ENCODE measurements around the gene ROM1.
A peak's percentile ranks its signal among the peaks of the same experiment; 100 is the strongest.

The ROM1 gene

DNA sequence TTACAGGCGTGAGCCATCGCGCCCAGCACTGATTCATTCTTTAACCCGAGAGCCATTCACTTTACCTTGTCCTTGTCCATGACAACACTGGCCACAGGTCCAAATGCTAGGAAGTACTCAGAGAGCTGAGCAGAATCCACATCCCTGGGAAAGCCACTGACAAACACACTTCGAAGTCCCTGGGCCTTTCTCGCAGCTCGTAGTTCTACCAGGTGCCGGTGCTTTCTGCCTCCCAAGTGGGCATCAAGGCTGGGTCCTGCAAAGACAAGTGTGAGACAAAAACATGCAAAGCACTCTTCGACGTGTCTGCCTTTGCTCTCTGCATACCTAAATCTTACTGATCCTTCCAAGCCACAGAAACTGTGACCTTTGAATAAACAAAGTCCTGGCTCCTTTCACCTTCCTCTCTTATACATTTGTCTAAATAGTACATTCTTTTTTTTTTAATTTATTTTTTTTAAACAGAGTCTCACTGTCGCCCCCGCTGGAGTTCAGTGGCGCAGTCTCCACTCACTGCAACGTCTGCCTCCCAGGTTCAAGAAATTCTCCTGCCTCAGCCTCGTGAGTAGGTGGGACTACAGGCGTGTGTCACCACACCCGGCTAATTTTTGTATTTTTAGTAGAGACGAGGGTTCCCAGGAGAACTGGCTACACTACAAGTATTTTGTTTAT is 24.0 kb upstream of the ROM1 start:
- no peak for DNase-seq

DNA sequence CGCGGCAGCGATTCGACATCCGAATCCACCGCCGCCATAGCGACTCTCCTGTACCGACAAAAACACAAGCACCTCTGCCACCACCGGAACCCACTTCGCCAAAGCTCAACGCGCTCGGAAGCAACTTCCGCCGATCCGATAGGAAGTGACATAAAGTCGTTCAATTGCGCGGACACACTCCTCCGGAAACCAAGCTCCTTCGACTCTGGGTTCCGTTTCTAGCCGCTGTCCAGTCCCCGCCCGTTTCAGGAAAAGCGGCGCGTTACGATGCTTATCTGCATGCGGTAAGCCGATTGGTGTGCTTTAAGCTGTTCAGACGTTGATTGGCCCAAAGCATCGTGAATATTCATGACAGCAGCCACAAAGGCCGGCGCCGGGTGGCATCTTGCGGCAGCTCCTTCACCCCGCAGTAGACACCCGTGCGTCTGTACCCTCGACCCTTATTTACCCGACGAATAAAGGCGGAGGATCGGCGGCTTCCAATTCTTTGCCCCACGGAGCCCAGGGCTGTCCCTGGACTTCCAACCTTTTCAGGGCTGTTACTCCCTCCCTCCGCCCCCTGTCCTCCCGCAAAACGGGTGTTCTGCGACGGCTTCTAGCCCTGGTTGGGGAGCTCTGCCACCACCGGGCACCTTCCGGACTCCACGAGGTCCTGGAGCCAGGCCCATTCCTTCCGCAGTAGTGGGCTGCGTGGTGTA is 21.5 kb upstream of the ROM1 start, which contains the start of gene TUT1:
Gene TUT1 (minus strand): TSS at position 76 of the 698 bp plus-strand sequence. CDS start 38 bp downstream, at position 38.
- peak; percentile 86 to 93 (median 90) for DNase-seq

DNA sequence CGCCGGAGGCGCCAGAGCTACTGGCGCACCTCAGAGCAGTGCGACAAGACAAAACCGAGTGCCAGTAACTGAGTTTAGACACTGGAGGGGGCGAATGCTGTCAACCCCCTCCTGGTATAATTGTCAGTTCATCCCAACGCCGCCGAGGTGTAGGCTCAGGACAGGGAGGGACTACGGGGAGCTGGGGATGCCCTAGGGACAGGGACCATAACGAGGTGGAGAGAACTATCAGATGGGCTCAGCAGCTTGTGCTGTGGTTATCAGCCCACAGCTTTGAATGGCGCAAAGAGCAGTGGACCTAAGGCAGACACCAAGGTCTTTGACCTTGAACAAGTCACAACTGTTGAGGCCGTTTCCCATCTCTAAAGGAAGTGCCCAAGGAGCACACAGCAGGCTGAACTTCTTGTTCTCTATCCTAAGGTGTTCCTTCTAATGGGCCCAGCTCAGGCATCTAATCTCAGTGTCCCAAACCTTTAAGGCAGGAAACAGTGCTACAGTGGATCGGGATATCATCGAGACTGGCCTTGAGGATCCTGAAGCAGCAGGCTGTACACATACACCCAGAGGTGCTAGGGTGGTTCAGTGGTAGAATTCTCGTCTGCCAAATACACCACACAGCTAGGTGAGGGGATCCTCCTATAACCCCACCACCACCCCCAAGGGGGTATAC is 20.8 kb upstream of the ROM1 start:
- no peak for DNase-seq

DNA sequence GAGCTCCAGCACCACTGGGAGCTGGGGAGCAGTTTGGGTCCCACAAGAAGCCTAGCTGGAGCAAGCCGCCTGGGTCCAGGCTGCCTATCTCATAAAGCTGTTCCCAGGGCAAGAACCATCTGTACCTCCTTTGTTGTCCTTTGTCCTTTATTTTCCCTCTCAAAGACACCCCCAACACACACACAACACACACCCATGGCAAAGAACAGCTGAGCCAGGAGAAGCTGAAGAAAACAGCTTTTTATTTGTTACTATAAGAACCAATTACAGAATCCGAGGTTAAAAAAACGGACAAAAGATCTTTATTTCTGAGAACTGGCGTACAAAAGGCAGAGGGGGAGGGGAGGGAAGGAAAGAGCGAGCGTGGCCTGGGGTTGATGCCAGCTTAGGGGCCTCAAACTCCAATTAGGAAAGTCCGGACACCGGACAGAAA is 20.1 kb upstream of the ROM1 start:
- DNase-seq: no peak

DNA sequence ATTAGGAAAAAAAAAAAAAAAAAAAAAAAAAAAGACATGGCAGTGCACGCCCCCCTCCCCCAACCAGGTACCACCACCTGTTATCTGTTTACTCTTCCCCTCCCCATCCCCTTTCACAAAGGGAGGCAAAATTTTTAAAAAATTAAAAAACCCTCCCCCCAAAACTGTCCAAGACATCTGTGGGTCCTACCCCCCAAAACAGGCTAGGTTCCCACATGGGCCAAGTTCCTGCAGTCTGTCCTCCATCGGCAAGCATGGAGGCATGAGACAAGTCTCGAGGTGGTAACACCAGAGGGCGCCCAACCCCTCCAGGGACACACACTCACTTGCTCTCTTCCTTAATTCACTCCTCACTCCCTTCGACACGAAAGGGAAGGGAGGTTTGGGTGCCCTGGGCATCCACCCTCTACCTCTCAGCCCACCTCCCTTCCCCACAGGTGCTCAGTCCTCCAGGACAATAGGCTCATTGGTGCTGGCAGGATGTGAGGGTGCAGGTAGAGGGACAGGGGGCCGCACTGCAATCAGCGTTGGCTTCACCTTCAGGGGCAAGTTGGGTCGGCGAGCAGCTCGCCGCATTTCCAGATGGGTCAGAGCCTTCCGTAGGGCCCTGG is 19.5 kb upstream of the ROM1 start:
- peak in 3 of 4 experiments; percentile 38 to 64 (median 41) for DNase-seq

DNA sequence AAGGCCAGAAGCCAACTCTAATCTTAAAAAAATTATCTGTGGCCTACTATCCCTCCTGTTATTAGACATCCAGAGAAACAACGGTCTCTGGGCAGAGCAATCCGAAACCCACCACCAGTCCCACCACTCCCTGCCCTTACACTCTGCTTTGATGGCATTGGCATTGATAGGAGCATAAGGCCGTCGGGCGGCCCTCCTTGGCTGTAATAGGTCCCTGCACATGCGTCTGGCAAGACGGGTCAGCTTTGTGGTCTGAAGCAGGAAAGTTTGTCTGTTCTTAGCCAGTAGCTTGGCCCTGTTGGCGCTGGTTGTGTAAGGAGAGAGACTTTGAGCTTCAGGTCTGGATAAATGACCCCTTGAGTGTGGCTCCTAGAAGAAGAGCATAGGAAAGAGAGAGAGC is 17.9 kb upstream of the ROM1 start:
- DNase-seq: no peak

DNA sequence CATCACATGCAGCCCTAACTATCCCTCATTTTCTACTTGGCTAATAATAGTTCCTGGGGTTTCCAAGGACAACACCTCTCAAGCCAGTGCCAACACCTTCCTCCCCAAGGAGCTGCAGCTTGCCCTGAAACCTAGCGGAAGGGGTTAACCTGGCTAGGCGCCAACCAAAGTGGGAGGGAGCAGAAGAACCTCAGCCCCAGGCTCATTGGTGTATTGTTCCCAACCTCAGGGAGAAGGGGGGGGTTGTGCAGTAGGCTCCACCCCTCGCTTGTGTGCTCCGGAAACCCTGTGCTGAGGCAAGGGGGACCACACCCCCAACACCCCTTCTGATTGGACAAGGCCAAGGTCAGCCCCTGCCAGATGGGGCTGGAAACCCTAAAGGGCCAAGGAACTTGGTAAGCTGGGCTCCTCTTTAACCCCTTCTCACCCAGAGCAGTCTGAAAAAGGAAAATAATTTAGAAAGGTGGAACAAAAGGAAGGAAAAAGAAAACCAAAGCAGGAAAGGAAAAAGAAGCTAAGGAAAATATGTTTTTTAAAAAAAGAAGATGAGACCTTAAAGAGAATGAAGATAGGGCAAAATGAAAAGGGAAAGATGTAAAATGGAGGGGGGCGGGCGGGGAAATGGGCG is 13.9 kb upstream of the ROM1 start:
- peak; percentile 66 to 95 (median 86) for DNase-seq

DNA sequence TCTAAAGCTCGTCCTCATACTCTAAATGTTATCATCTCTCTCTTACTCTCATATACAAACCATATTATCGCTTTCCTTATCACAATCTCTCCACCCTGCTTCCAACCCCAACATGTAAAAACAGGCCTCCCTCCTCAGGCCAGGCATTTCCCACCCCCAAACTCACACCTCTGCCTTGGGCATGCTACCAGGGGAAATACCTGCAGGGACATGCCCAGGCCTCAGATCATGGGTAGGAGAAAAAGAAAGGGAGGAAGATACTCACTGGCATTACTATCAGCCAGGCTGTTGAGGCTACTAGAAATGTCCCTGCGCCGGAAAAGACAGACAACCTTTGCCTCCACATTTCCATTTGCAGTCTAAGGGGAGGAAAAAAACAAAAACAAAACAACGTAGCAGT is 13.2 kb upstream of the ROM1 start:
- no peak for DNase-seq

DNA sequence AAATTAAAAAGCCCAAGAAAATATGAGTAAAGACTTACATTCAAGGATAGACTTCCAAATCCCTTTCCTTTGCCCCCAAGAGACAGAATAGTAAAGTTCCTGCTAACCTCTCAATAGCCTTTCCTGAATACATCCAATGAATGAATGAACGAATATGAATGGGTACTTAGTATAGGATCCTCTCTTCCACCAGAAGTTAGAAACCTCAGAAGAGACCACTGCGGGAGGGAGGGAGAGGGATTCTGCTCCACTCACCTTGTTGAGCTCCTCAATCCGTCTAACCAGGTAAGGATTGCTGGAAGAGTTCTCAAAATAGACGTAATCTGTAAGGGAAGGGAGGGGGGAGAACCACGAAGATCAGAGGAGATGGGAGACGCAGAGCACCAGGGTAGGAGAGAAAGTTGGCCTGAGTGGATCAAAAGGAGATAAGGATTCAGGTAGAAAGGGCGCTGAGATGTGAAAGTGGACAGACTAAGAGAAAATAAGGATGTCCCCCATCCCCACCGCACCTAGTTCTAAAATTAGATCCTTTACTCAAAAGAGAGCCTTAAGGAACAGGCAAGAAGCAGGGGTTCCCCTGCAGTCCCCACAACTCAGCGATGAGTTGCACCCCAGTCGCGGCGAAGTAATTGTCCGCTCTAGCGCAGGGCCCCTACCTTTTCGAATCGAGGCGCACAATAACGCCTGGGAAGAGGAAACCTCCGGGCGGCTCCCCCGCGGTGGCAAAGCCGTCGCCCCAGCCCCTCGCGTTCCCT is 12.5 kb upstream of the ROM1 start:
- peak in 1 of 4 experiments; percentile 50 for DNase-seq

DNA sequence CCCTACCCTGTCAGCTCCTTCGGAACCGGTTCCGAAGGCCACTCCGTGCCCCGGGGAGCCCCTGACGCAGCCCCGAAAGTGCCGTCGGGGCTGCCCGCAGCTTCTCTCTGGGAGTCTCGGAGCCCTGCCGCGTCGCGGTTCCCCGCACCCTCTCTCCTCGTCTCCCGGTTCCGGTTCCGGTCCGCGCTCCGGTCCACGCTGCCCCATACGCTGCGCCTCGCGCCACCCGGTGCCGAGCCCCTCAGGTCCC is 12.0 kb upstream of the ROM1 start:
- peak in 3 of 4 experiments; percentile 30 to 52 (median 31) for DNase-seq

DNA sequence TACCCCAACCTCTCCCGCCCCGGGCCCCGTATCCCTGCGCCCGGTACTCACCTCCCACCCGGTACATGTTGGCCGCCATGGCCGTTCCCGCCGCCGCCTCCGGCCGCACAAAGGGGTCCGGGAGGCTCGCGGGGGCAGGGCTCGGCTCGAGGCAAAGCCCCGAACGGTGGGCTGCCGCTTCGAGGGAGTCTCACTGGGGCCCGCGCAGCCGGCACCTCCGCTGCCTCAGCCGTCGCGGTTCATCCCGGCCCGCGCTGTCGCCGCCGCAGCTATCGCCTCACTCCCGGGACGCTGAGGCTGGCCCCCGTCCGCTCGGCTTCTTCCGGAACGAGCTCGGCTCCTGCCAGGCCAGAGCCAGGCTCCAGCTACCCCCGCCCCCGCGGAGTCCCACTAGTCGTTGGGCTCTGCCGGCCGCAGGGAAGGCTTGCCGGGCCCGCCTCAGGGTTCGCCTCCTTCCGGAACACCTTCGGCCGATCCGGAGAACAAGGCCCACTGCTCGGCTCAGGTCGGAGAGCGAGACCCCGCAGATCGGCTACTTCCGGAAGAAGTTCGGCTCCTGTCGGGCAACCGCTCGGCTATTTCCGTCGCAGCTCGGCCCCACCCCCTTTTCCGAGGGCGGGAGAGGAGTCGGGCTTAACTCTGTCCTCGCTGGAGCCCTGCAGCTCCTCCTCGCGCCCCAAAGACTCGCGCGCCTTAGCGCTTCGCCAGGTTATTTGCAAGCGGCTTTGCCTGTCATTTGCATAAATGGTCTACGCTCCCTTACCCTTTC is 11.5 kb upstream of the ROM1 start, which contains the start of gene MTA2:
Gene MTA2 (minus strand): TSS at position 494 of the 769 bp plus-strand sequence. CDS start 415 bp downstream, at position 79.
- DNase-seq: peak; percentile 97 to 99 (median 99)

DNA sequence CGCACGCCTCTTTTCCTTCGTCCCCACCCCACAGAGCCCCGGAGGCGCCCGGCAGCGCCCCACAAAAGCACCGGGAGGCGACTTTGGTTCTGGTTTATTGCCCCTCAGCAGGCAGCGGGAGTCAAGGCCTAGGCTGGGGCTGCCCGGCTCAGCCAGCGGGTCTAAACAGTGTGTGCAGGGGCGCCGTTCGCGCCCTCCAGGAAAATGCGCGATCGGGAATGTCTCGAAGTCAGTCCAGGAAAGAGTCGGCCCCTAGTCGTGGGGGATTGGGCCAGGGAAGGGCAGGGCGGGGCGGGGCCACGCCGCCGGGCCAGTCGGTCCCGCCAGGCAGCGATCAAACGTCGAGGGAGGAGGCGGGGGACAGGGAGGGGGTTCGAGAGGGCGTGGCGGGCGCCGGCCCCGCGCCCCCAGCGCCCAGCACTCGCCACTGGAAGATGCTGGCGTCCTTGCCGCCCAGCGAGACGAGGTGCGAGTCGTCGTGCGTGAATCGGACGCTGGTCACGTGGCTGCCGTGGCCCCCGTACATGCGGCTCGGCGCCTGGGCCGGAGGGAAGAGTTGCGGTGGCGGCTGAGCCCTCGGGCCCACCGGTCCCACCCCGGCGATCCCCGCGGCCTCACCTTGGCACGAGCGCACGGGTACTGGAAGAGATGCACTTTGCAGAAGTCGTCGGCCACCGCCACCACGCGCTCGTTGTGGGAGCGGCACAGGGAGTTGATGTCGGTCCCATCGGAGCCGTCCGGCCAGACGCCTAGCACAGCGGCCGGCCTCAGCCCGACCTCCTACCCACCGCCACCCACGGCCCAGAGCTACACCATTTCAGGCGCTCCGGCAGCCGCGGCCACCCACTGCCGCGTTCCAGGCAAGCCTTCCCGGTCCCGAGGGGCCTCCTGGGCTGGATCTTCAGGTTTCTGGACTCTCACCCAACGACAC is 10.7 kb upstream of the ROM1 start:
- DNase-seq: peak in 1 of 4 experiments; percentile 13

DNA sequence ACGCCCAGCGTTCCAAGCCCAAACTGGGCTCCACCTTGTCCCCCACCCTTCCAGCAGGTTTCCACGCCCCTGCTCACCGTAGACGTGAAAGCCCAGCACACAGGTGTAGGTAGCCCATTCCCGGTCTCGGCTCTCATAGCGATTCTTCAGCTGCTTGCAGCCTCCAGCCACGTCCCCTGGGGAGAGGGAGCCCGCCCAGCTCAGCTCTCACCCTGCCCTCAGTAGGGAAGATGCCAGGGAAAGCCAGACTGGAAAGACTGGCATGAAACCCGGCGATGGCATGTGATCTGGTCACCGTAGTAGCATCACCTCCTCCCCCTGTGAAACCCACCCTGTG is 10.0 kb upstream of the ROM1 start:
- DNase-seq: no peak

DNA sequence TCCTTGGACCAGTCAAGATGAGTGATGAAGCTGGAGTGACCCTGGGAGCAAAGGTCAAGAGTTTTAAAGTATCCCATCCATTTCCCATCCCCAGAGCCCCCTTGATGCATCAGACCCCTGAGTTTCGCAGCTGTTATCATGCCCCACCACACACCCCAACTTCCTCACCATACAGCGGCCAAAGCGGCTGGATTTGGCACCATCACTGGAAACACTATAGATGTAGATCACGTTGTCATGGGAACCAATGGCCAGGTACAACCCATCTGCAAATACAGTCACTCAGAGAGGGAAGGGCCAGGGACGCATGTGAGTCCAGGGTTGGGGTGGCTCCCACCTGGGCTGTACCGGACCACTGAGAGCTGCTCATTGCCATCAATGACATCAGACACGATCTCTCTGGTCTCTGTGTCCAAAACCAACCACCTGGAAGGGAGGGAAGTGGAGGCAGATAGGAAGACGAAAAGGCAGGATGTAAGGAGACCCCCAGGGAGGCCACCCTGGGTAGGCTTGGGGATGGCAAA is 9.2 kb upstream of the ROM1 start:
- no peak for DNase-seq

DNA sequence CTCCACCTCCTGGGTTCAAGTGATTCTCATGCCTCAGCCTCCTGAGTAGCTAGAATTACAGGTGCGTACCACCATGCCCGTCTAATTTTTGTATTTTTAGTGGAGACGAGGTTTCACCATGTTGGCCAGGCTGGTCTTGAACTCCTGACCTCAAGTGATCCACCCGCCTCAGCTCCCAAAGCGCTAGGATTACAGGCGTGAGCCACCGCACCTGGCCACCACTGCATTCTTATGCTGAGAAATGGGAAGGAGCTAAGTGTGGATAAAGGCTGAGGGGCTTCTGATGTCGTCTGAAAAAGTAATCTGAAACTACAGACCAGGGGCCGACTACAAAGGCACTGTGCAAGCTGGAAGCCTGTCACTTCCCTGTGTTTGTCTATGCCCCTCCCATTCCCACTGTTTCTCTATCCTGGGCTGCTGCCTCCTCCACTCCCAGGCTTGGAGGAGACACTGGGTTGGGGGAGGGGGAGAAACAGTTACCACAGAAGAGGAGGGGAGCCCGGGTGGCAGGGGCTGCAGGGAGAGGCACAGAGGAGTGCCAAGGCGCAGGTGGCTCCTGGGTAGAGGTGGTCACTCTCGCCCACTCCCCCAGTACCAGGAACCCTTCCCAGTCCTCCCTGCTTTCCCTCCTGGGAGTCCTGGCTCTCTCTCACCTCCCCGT is 8.5 kb upstream of the ROM1 start:
- no peak for DNase-seq

DNA sequence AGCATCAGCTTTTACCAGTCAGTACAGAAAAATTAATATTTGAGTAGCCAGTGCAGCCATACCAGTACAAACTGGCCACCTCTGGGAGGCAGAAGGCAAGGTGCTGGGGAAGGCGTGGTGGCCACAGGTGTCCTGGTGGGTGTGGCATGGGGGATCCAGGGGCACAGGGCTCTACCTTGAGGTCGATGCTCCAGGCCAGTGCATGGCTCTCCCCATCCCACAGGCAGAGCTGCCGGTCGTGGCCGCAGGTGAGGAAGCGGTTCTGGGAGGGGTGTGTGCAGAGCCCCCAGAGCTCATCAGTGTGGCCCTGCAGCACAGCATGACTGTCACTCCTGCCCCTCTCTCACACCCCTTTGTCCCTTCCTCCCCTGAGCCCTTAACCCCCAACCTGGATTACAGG is 7.6 kb upstream of the ROM1 start:
- DNase-seq: no peak

DNA sequence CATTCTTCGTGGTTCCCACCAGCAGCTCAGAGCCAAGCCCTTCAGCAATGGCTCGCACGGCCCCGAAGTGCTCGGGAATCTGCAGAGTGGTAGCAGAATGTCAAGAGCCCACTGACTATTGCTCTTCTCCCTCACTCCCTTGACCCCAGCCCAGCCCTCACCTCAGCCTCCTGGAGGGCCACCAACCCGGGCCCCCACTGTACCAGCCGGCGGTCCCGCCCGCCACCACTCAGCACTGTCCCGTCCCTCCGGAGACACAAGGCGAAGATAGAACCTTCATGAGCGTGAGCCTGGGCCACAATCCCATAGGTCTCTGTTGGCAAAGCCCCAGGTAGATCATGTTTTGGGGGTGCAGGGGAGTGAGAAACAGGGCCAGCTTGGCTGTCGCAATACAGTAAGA is 7.2 kb upstream of the ROM1 start:
- DNase-seq: no peak

DNA sequence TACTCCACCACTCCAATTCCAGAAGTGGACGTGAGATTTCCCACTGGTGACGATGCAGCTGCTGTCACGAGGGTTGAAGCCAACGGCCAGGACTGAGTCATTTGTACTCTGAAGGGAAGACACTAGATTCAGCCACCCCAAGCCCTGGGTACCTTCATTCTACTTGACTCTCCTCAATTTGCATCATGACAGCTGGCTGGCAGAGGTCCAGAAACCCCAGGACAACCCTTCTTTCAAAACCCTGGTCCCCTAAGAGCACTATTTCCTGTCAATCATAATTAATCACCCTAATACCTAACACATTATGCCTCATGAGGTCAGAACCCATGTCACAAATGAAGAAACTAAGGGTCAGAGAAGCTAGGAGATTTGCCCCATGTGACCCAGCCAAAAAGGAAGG is 5.3 kb upstream of the ROM1 start:
- DNase-seq: no peak

DNA sequence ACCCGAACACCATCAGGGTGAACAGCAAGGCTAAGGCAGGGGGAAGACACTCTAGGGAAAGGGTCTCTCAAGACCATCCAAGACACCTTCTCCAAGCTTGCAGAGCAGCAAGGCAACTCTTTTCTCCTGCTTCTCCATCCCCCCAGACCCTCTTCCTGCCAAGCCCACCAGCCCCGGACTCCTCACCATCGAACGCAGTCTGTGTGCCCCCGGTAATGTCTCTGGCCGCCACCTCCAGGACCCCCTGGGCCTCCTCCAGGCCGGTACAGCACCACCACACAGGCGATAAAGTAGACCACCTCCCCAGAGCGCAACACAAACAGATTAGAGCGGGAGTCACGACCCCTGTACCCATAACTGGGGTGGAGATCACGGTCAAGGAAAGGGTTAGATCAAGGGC is 4.3 kb upstream of the ROM1 start:
- DNase-seq: no peak

DNA sequence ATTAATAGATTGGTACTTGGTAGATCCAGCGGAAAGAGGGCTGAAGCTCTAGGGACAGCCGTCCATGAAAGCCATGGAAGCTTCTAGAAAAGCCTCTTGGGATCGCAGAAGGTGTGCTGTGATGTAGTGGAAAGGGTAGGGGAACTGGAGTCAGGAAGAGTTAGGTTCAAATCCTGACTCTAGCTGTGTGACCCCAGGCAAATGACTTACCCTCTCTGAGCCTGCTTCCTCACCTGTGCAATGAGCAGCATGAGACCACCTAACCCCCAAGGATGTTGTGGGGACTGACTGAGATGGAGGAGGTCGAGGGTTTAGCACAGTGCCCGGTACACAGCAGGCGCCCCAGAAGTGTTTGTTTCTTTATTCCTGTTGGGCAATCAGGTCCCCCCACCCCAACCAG is 2.7 kb upstream of the ROM1 start:
- no peak for DNase-seq
